ENCODE measurements around the gene PRPF38B.
"Not testable (repeated sequence)": the region's sequence is repeated elsewhere in the genome, so short reads cannot be mapped to it uniquely, and the experiment has no call there.

PRPF38B gene

GRCh38 chr1:108665771-108666170, 26.3 kb upstream of the PRPF38B start:
- no peak overlapping the region for H3K4me3 ChIP-seq (ENCODE audit: low read depth, low read length)
- TF ChIP-seq CTCF (IDR thresholded peaks at IDR 0.05; ENCODE audit: low read depth, low read length) (no peak), POLR2A (IDR thresholded peaks at IDR 0.05; ENCODE audit: extremely low read depth, insufficient read length) (no peak), MAX (IDR thresholded peaks at IDR 0.05; ENCODE audit: low read depth, low read length) (no peak), MYC (IDR thresholded peaks at IDR 0.05; ENCODE audit: low read depth, low read length) (no peak)
- DNase-seq (ENCODE audit: low read depth): no peak

- H3K4me3 ChIP-seq (ENCODE audit: low read depth, low read length): not testable (repeated sequence)
Measured at GRCh38 chr1:108667422-108667821, 24.7 kb upstream of the PRPF38B start.

GRCh38 chr1:108668777-108669176, 23.3 kb upstream of the PRPF38B start:
- DNase-seq (ENCODE audit: low read depth): no peak
- TF ChIP-seq POLR2A (IDR thresholded peaks at IDR 0.05; ENCODE audit: extremely low read depth, insufficient read length) (no peak), CTCF (IDR thresholded peaks at IDR 0.05; ENCODE audit: low read depth, low read length) (no peak), MYC (IDR thresholded peaks at IDR 0.05; ENCODE audit: low read depth, low read length) (no peak), MAX (IDR thresholded peaks at IDR 0.05; ENCODE audit: low read depth, low read length) (no peak)
- H3K4me3 ChIP-seq (ENCODE audit: low read depth, low read length): no peak overlapping the region

More at GRCh38 chr1:108667422-108667821, 24.7 kb upstream of the PRPF38B start:
- not testable (repeated sequence) for DNase-seq (ENCODE audit: low read depth)

- TF ChIP-seq POLR2A (IDR thresholded peaks at IDR 0.05; ENCODE audit: extremely low read depth, insufficient read length) (no peak), MYC (IDR thresholded peaks at IDR 0.05; ENCODE audit: low read depth, low read length) (no peak), MAX (IDR thresholded peaks at IDR 0.05; ENCODE audit: low read depth, low read length) (no peak), CTCF (IDR thresholded peaks at IDR 0.05; ENCODE audit: low read depth, low read length) (no peak)
- no peak overlapping the region for H3K4me3 ChIP-seq (ENCODE audit: low read depth, low read length)
- no peak for DNase-seq (ENCODE audit: low read depth)
Measured at GRCh38 chr1:108669679-108670078, 22.4 kb upstream of the PRPF38B start.

- TF ChIP-seq MAX (IDR thresholded peaks at IDR 0.05; ENCODE audit: low read depth, low read length) (no peak), CTCF (IDR thresholded peaks at IDR 0.05; ENCODE audit: low read depth, low read length) (no peak), MYC (IDR thresholded peaks at IDR 0.05; ENCODE audit: low read depth, low read length) (no peak), POLR2A (IDR thresholded peaks at IDR 0.05; ENCODE audit: extremely low read depth, insufficient read length) (no peak)
- no peak overlapping the region for H3K4me3 ChIP-seq (ENCODE audit: low read depth, low read length)
- DNase-seq (ENCODE audit: low read depth): no peak
Measured at GRCh38 chr1:108670131-108670773, 21.9 kb upstream of the PRPF38B start.

GRCh38 chr1:108671143-108671542, 21.0 kb upstream of the PRPF38B start:
- no peak overlapping the region for H3K4me3 ChIP-seq (ENCODE audit: low read depth, low read length)
- no peak for DNase-seq (ENCODE audit: low read depth)
- TF ChIP-seq CTCF (IDR thresholded peaks at IDR 0.05; ENCODE audit: low read depth, low read length) (no peak), MYC (IDR thresholded peaks at IDR 0.05; ENCODE audit: low read depth, low read length) (no peak), MAX (IDR thresholded peaks at IDR 0.05; ENCODE audit: low read depth, low read length) (no peak), POLR2A (IDR thresholded peaks at IDR 0.05; ENCODE audit: extremely low read depth, insufficient read length) (no peak)
